ENCODE results near the gene CAPN15.
"Not testable (repeated sequence)": the region's sequence is repeated elsewhere in the genome, so short reads cannot be mapped to it uniquely, and the experiment has no call there.

Gene CAPN15

GRCh38 chr16:527015-527903 is at the start of gene CAPN15:
CAPN15 (plus strand) TSS chr16:527712; CDS start chr16:546839, 19,127 bp downstream.
- no peaks in the 10 kb centered on the region for H3K36me3 ChIP-seq (replicated peaks)
- peak; percentile 69 for DNase-seq
- in situ Hi-C loops (cut with HindIII; ENCODE audit: low pct_ligation_motif_present, low sequenced_read_pairs): no loop called here
- no peaks in the 10 kb centered on the region for H3K27me3 ChIP-seq (replicated peaks)
- peak within 1 kb of the TSS; percentile 88 for H3K27ac ChIP-seq
- peak within 1 kb of the TSS; percentile 74 for H3K4me3 ChIP-seq (ENCODE audit: low read depth, low read length)
- no peak for TF ChIP-seq CTCF (IDR thresholded peaks at IDR 0.05; ENCODE audit: low read depth, low read length, missing control alignments)

DNA sequence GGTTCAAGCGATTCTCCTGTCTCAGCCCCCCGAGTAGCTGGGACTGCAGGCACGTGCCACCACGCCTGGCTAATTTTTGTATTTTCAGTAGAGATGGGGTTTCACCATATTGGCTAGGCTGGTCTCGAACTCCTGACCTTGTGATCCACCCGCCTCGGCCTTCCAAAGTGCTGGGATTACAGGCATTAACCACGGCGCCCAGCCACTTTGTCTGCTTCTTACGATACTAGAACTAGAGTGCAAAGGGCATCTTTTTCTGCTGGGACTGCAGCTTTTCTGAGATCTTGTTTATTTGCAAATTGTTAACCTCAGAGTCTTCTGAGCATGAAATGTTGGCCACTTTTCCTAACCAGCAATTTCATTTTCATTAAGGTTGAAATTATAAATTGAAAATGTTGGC is 49.2 kb upstream of the CAPN15 start:
- in situ Hi-C loops (cut with HindIII; ENCODE audit: low pct_ligation_motif_present, low sequenced_read_pairs); H3K4me3 ChIP-seq (ENCODE audit: low read depth, low read length); DNase-seq; H3K27ac ChIP-seq; H3K36me3 ChIP-seq (replicated peaks); H3K27me3 ChIP-seq (replicated peaks): not testable (repeated sequence)

DNA sequence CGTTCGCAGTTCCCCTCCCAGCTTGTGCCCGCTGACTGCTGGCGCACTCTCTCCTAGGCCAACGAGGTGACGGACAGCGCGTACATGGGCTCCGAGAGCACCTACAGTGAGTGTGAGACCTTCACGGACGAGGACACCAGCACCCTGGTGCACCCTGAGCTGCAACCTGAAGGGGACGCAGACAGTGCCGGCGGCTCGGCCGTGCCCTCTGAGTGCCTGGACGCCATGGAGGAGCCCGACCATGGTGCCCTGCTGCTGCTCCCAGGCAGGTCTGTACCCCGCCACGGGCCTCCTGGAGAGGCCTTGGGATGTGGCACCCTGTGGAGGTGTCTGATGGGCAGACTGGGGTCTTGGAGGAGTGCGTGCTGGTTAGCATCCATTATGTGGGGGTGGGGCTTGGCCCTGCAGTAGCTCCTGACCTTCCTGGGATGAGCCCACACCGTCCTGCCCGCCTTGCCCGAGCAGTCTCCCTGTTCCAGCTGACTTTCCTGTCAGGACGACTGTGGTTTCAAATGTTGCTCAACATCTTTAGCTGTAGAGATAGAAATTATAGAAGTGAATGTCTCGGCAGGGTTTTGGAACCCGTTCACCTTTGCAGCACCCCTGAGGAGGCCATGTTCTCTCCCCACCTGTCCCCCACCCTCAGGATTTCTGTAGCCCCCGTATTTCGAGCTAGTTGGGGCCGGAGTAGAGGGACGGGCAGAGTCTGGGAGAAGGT is 44.9 kb upstream of the CAPN15 start:
- no peak overlapping the region for H3K27ac ChIP-seq
- DNase-seq: no peak
- no peaks in the 10 kb centered on the region for H3K27me3 ChIP-seq (replicated peaks)
- no peak overlapping the region for H3K4me3 ChIP-seq (ENCODE audit: low read depth, low read length)
- no peaks in the 10 kb centered on the region for H3K36me3 ChIP-seq (replicated peaks)
- in situ Hi-C loops (cut with HindIII; ENCODE audit: low pct_ligation_motif_present, low sequenced_read_pairs): no loop called here
- no peak for TF ChIP-seq CTCF (IDR thresholded peaks at IDR 0.05; ENCODE audit: low read depth, low read length, missing control alignments)

- Histone ChIP-seq H3K27ac (no peak overlapping the region), H3K4me3 (ENCODE audit: low read depth, low read length) (no peak overlapping the region), H3K27me3 (replicated peaks) (no peaks in the 10 kb centered on the region), H3K36me3 (replicated peaks) (no peaks in the 10 kb centered on the region)
- TF ChIP-seq CTCF (IDR thresholded peaks at IDR 0.05; ENCODE audit: low read depth, low read length, missing control alignments): no peak
- DNase-seq: peak; percentile 27
- in situ Hi-C loops (cut with HindIII; ENCODE audit: low pct_ligation_motif_present, low sequenced_read_pairs): no loop called here
Observed at GRCh38 chr16:483341-484075, 44.0 kb upstream of the CAPN15 start.

GRCh38 chr16:489606-490005 is 37.9 kb upstream of the CAPN15 start:
- no peak for DNase-seq
- Histone ChIP-seq H3K27me3 (replicated peaks) (no peaks in the 10 kb centered on the region), H3K36me3 (replicated peaks) (no peaks in the 10 kb centered on the region), H3K27ac (no peak overlapping the region), H3K4me3 (ENCODE audit: low read depth, low read length) (no peak overlapping the region)
- no peak for TF ChIP-seq CTCF (IDR thresholded peaks at IDR 0.05; ENCODE audit: low read depth, low read length, missing control alignments)
- in situ Hi-C loops (cut with HindIII; ENCODE audit: low pct_ligation_motif_present, low sequenced_read_pairs): no loop called here

GRCh38 chr16:490768-491167 is 36.7 kb upstream of the CAPN15 start:
- Histone ChIP-seq H3K27ac (no peak overlapping the region), H3K4me3 (ENCODE audit: low read depth, low read length) (no peak overlapping the region), H3K27me3 (replicated peaks) (no peaks in the 10 kb centered on the region), H3K36me3 (replicated peaks) (no peaks in the 10 kb centered on the region)
- in situ Hi-C loops (cut with HindIII; ENCODE audit: low pct_ligation_motif_present, low sequenced_read_pairs): no loop called here
- DNase-seq: no peak
- TF ChIP-seq CTCF (IDR thresholded peaks at IDR 0.05; ENCODE audit: low read depth, low read length, missing control alignments): no peak
